ENCODE data around the gene B3GNT7. TPM values are rescaled to one million over a fixed set of nuclear protein-coding genes. Genes with fewer than 3 reads are reported as not detected.
A peak's percentile ranks its signal among the peaks of the same experiment; 100 is the strongest.

B3GNT7 gene
- total and polyA plus RNA-seq, 2 of the 4 experiments (the other 2 are of a cell fraction): under 0.01 to 0.03 TPM

DNA sequence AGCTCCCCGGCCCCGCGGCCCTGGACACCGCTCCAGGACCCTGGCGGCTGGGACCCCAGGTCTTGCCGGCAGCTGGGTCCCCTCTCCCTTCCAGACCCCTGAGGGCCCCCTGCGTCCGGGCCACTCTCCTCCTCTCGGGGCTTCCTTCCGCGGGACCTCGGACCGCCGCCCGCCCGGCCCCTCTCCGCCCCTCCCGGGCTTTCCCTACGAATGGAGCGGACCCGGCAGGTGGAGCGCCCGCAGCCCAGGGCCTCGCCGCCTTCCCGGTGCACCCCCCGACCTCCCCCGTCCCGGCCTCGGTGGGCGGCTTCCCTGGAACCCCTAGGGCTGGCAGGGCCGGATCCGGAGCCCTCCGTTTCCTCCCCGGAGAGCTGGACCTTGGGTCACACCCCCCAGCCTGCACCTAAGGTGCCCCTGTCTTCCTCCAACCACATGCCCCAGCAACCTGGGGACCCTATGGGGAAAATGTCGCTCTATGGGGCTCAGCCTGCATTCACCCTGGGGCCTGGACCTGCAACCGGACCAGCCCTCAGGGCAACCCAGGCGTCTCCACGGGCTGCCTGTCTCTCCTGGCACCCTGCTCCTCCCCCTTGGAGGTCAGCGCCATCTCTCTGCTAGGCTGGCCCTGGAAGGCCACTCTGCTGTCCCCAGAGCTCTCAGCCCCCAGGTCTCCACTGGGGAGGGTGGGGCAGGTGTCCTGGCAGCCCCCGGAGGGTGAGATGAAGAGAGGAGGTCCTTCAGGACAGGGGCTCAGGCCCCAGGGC is 730 bp downstream of the B3GNT7 start:
- H3K56ac ChIP-seq (ENCODE audit: extremely low read depth, insufficient read depth, low read length): no peak overlapping the region
- H3K23ac ChIP-seq (ENCODE audit: low read depth, low read length): no peak overlapping the region
- 19% methylated on average over 23 of the region's 41 CpGs; no CpG with 5 or more reads in 1 of the 2 experiments for WGBS, 2 experiments (ENCODE audit: extremely low coverage in 2 of 2, insufficient read length in 1 of 2)
- no peak overlapping the region for H3K9ac ChIP-seq (ENCODE audit: low read depth, low read length)
- H2AK5ac ChIP-seq (ENCODE audit: low read depth, low read length): no peak overlapping the region
- no peak overlapping the region for H2BK120ac ChIP-seq (ENCODE audit: low read depth, low read length)
- intact Hi-C loops (cut with micrococcal nuclease) (no loop called here), in situ Hi-C loops (cut with MboI; ENCODE audit: low sequenced_read_pairs) (no loop called here), dilution Hi-C loops (cut with HindIII; ENCODE audit: low sequenced_read_pairs, unreplicated experiment) (no loop called here)
- H3K4me1 ChIP-seq (ENCODE audit: control insufficient read depth, insufficient read depth, low read length): peaks cover 5% of the 10 kb centered on the region
- peaks cover 32% of the 10 kb centered on the region for H3K27me3 ChIP-seq (ENCODE audit: control insufficient read depth, insufficient read depth, low read length)
- no peak for DNase-seq
- H4K20me1 ChIP-seq (ENCODE audit: insufficient read depth, low read length): no peaks in the 10 kb centered on the region
- no peaks in the 10 kb centered on the region; the same call in 1 of the 2 replicates for H3K9me3 ChIP-seq (ENCODE audit: control insufficient read depth, insufficient read depth, low read length)
- no peak for ATAC-seq (ENCODE audit: low read depth)
- H3K4me3 ChIP-seq (ENCODE audit: insufficient read depth, low read depth, low read length): no peak overlapping the region
- H3K36me3 ChIP-seq (ENCODE audit: control insufficient read depth, insufficient read depth, low read length): no peaks in the 10 kb centered on the region
- no peak overlapping the region for H3K4me2 ChIP-seq (ENCODE audit: low read depth, low read length)
- H2BK15ac ChIP-seq (ENCODE audit: low read depth, low read length): no peak overlapping the region
- H3K4ac ChIP-seq (ENCODE audit: low read depth, low read length): no peak overlapping the region
- H3K9me1 ChIP-seq (ENCODE audit: insufficient read depth, low read length): no peaks in the 10 kb centered on the region; the same call in 1 of the 2 replicates
- no peak overlapping the region for H4K91ac ChIP-seq (ENCODE audit: insufficient read depth, low read depth, low read length)
- H2BK5ac ChIP-seq (ENCODE audit: low read depth, low read length, poor library complexity, severe bottlenecking): no peak overlapping the region
- H4K5ac ChIP-seq (ENCODE audit: low read depth, low read length): no peak overlapping the region
- H3K14ac ChIP-seq (replicated peaks; ENCODE audit: low read depth, low read length): no peak overlapping the region
- ChIA-PET CTCF (interaction anchor here (0.8 kb wide), 1 partner anchor 13 kb away, joined by 3 read pairs; no protein-coding TSS in a partner anchor), POLR2A (ENCODE audit: unreplicated experiment) (no interaction called here)
- no peak overlapping the region for H3K18ac ChIP-seq (ENCODE audit: low read depth, low read length)
- no TSS peak for BruUV-seq (replicated peaks)
- H2AK9ac ChIP-seq (replicated peaks; ENCODE audit: low read depth, low read length, poor library complexity): peak overlapping the region; percentile 50
- H4K8ac ChIP-seq (ENCODE audit: low read depth in 2 of 2, low read length in 2 of 2): no peak overlapping the region
- H2AFZ ChIP-seq (replicated peaks; ENCODE audit: low read length, poor library complexity): no peak overlapping the region
- H3K79me1 ChIP-seq (ENCODE audit: low read depth in 1 of 2, low read length in 2 of 2): no peaks in the 10 kb centered on the region
- H2BK20ac ChIP-seq (ENCODE audit: low read depth, low read length): no peak overlapping the region
- H3K27ac ChIP-seq (ENCODE audit: insufficient read depth, low read length): no peak overlapping the region
- no peak for TF ChIP-seq CEBPB (IDR thresholded peaks at IDR 0.05; ENCODE audit: low read depth, low read length)
- TF ChIP-seq RCOR1 (IDR thresholded peaks at IDR 0.05; ENCODE audit: insufficient replicate concordance, low read length): no peak
- TF ChIP-seq BHLHE40 (IDR thresholded peaks at IDR 0.05; ENCODE audit: low read depth, low read length): no peak
- no peak for TF ChIP-seq MAZ (IDR thresholded peaks at IDR 0.05; ENCODE audit: borderline replicate concordance, low read depth, low read length)
- no peak for TF ChIP-seq RAD21 (IDR thresholded peaks at IDR 0.05; ENCODE audit: low read length)
- TF ChIP-seq MXI1 (IDR thresholded peaks at IDR 0.05; ENCODE audit: borderline replicate concordance, low read depth, low read length): no peak
- TF ChIP-seq, protein P1, sequence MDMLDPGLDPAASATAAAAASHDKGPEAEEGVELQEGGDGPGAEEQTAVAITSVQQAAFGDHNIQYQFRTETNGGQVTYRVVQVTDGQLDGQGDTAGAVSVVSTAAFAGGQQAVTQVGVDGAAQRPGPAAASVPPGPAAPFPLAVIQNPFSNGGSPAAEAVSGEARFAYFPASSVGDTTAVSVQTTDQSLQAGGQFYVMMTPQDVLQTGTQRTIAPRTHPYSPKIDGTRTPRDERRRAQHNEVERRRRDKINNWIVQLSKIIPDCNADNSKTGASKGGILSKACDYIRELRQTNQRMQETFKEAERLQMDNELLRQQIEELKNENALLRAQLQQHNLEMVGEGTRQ (IDR thresholded peaks at IDR 0.05; ENCODE audit: low read depth, low read length): no peak
- no peak for TF ChIP-seq MAFK (IDR thresholded peaks at IDR 0.05; ENCODE audit: low read depth, low read length)
- TF ChIP-seq, protein P2, sequence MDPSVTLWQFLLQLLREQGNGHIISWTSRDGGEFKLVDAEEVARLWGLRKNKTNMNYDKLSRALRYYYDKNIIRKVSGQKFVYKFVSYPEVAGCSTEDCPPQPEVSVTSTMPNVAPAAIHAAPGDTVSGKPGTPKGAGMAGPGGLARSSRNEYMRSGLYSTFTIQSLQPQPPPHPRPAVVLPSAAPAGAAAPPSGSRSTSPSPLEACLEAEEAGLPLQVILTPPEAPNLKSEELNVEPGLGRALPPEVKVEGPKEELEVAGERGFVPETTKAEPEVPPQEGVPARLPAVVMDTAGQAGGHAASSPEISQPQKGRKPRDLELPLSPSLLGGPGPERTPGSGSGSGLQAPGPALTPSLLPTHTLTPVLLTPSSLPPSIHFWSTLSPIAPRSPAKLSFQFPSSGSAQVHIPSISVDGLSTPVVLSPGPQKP (IDR thresholded peaks at IDR 0.05; ENCODE audit: borderline replicate concordance, low read depth, low read length): no peak
- TF ChIP-seq RFX5 (IDR thresholded peaks at IDR 0.05; ENCODE audit: low read depth, low read length): no peak
- TF ChIP-seq SMC3 (IDR thresholded peaks at IDR 0.05; ENCODE audit: low read depth, low read length): no peak
- TF ChIP-seq CHD1 (IDR thresholded peaks at IDR 0.05; ENCODE audit: low read depth, low read length): no peak
- no peak for TF ChIP-seq NFE2L2 (IDR thresholded peaks at IDR 0.05; ENCODE audit: low read depth, low read length)
- no peak for TF ChIP-seq POLR2A (IDR thresholded peaks at IDR 0.05; ENCODE audit: low read depth, low read length)
- no peak for TF ChIP-seq FOS (IDR thresholded peaks at IDR 0.05; ENCODE audit: low read depth, low read length)

Data from IMR-90 (cell line).